ENCODE results near the gene NPAS2. TPM values are rescaled to one million over a fixed set of nuclear protein-coding genes. Genes with fewer than 3 reads are reported as not detected.

Gene NPAS2
- total RNA-seq, 4 donors from 2014 or later = 6.1 to 29.8 (median 24.3) TPM

DNA sequence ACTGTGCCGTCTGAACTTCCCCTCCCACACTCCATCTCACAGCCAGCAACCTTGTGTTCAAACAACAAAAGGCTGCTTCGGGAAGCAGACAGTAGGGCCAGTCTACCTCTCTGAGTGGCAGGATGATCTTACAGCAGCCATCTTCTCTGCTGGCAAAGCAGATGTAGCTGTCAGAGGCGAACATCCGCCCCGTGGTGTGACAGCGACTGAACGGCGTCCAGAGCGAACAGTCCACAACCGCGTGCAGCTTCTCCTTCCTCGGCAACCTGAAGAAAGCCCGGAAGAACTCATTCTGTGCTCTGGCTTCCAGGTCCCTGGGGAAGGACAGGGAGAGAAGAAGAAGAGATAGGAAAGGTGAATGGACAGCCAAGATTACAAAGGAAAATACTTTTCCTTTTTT lies 220.1 kb downstream of the NPAS2 start:
- TF ChIP-seq CTCF (IDR thresholded peaks at IDR 0.05) = no peak
- ATAC-seq (ENCODE audit: low FRiP score) (no peak), DNase-seq (ENCODE audit: low spot score) (no peak)

DNA sequence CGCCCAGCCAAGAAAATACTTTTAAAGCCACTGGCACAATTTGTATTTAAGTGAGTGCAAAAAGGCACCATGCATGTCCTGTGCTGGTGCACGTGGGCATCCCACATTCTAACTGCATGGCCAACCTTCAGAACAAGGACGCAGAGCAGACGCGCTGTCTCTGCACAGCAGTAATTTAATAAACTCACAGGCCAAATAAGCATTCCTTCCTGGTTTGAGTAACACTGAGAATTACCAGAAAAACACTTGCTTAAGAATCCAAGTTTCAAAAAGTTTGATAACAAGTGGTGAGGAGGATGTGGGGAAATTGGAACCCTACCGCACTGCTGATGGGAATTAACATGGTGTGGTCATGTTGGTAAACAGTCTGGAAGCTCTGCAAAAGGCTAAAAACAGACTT lies 220.8 kb downstream of the NPAS2 start:
- TF ChIP-seq CTCF (IDR thresholded peaks at IDR 0.05) = no peak
- ATAC-seq (ENCODE audit: low FRiP score) (peak; percentile 76), DNase-seq (ENCODE audit: low spot score) (no peak)

GRCh38 chr2:101041413-101041812 lies 221.5 kb downstream of the NPAS2 start:
- DNase-seq (ENCODE audit: low spot score) (no peak), ATAC-seq (ENCODE audit: low FRiP score) (no peak)

GRCh38 chr2:101045330-101045729 lies 225.4 kb downstream of the NPAS2 start:
- no peak for TF ChIP-seq CTCF (IDR thresholded peaks at IDR 0.05)
- no peak for ATAC-seq (ENCODE audit: low FRiP score)
- no peak for DNase-seq (ENCODE audit: low spot score)

More at GRCh38 chr2:101041413-101041812, 221.5 kb downstream of the NPAS2 start:
- no peak for TF ChIP-seq CTCF (IDR thresholded peaks at IDR 0.05)

Other genes with a start within 250 kb of the NPAS2 start
- gene RPL31, start 182.2 kb downstream of the NPAS2 start, total RNA-seq = 1,000 to 10,000 TPM; 1,177 to 1,447 (median 1,367) TPM

Measured in omental fat pad (tissue), 4 donors.